Endothelial cell of umbilical vein (primary cell): Measurements from ENCODE around the gene CXCR1. TPM values are rescaled to one million over a fixed set of nuclear protein-coding genes. Genes with fewer than 3 reads are reported as not detected.

ENCODE experiments used
- BruUV-seq: library from RNA; stranded (reverse); fragments of 400-500 nt; replicated peaks from 2 replicates; lab custom pipeline; 2021; lab: Mats Ljungman, UMichigan
- CTCF ChIA-PET: fragments of 300-600, 350-600 bp; sonication (Branson Sonifier 250); formaldehyde crosslinking; loops from one replicate; lab custom pipeline; 2021; ENCODE audit warnings: antibody characterized with exemption, inconsistent platforms; lab: Charles Lee
- POLR2A ChIA-PET: fragments of 300-600, 350-600 bp; sonication (Branson Sonifier 250); formaldehyde crosslinking; loops from one replicate; lab custom pipeline; 2021; ENCODE audit warnings: antibody characterized with exemption, inconsistent platforms; lab: Charles Lee
- DNase-seq: peaks from one replicate; pipeline ENCODE4 v3.0.0-alpha.2; 2011; ENCODE audit warnings: low read depth, low spot score
- FAIRE-seq: peaks from 2 replicates; lab custom pipeline; 2011; peaks lifted over from hg19 to GRCh38; lab: Jason Lieb, UNC
- H2AFZ ChIP-seq: 2 replicates; pipeline ENCODE4 v1.6.0; 2012; ENCODE audit warnings: low read depth, low read length, control low read depth, inconsistent platforms
- H3K27ac ChIP-seq: 2 replicates; pipeline ENCODE4 v1.5.1; 2011; ENCODE audit warnings: low read depth, mild to moderate bottlenecking, control low read depth, low read length, moderate library complexity; ENCODE audit not compliant: insufficient read depth
- H3K27me3 ChIP-seq, 2 experiments: 2 replicates each; pipeline versions ENCODE4 v1.6.0 to v1.6.1; 2011; ENCODE audit warnings: low read length in 2 of 2, mixed read lengths in 1 of 2; ENCODE audit not compliant: control insufficient read depth in 2 of 2, insufficient read depth in 2 of 2
- H3K36me3 ChIP-seq, 2 experiments: 2 replicates in 1 of 2; 3 replicates in 1 of 2; pipeline ENCODE4 v1.5.1; 2011; ENCODE audit warnings: low read length in 2 of 2, mild to moderate bottlenecking in 1 of 2, moderate library complexity in 1 of 2; ENCODE audit not compliant: control insufficient read depth in 2 of 2, insufficient read depth in 2 of 2; ENCODE audit errors: extremely low read depth in 1 of 2
- H3K4me1 ChIP-seq: 3 replicates; pipeline ENCODE4 v1.5.1; 2011; ENCODE audit warnings: mild to moderate bottlenecking, low read length; ENCODE audit not compliant: control insufficient read depth, insufficient read depth; ENCODE audit errors: extremely low read depth
- H3K4me2 ChIP-seq: 2 replicates; pipeline ENCODE4 v1.6.1; 2011; ENCODE audit warnings: low read length, control low read depth, mixed read lengths; ENCODE audit not compliant: insufficient read depth
- H3K4me3 ChIP-seq, 3 experiments: fragments of 200-600 bp in 1 of 3; sonication (generic), shearing (Covaris generic) in 1 of 3; replicated peaks in 1 of 3; 2 replicates each; pipeline ENCODE4 v1.5.1; 2011 to 2016; ENCODE audit warnings: control low read depth in 3 of 3, low read length in 3 of 3, mild to moderate bottlenecking in 2 of 3, inconsistent platforms in 1 of 3, low read depth in 1 of 3, moderate library complexity in 1 of 3; ENCODE audit not compliant: insufficient read depth in 1 of 3
- H3K79me2 ChIP-seq: 2 replicates; pipeline ENCODE4 v1.6.0; 2012; ENCODE audit warnings: low read length, inconsistent platforms; ENCODE audit not compliant: control insufficient read depth, insufficient read depth
- H3K9ac ChIP-seq: replicated peaks from 2 replicates; pipeline ENCODE3; 2011; ENCODE audit warnings: low read length, control low read depth; ENCODE audit not compliant: insufficient read depth; ENCODE audit errors: extremely low read depth
- H3K9me1 ChIP-seq: replicated peaks from 3 replicates; pipeline ENCODE4 v1.6.0; 2011; ENCODE audit warnings: mild to moderate bottlenecking, low read length; ENCODE audit not compliant: control insufficient read depth, insufficient read depth; ENCODE audit errors: extremely low read depth
- H3K9me3 ChIP-seq: replicated peaks from 2 replicates; pipeline ENCODE4 v1.5.1; 2012; ENCODE audit warnings: low read length, inconsistent platforms; ENCODE audit not compliant: control insufficient read depth, insufficient read depth
- H4K20me1 ChIP-seq: replicated peaks from 2 replicates; pipeline ENCODE3; 2011; ENCODE audit warnings: mild to moderate bottlenecking, low read length; ENCODE audit not compliant: control insufficient read depth, insufficient read depth; ENCODE audit errors: extremely low read depth
- EZH2 ChIP-seq: IDR thresholded peaks from 2 replicates; pipeline ENCODE4 v1.6.1; 2012; ENCODE audit warnings: borderline replicate concordance, low read depth, mild to moderate bottlenecking, moderate library complexity, low read length, inconsistent platforms; ENCODE audit not compliant: severe bottlenecking
- FOS ChIP-seq: IDR thresholded peaks from 2 replicates; pipeline ENCODE4 v1.6.1; 2011; ENCODE audit warnings: mild to moderate bottlenecking, low read length, moderate library complexity, borderline replicate concordance; ENCODE audit not compliant: insufficient read depth
- GATA2 ChIP-seq: IDR thresholded peaks from 2 replicates; pipeline ENCODE4 v1.7.0; 2011; ENCODE audit warnings: low read depth, mild to moderate bottlenecking, moderate library complexity, mixed read lengths, low read length; ENCODE audit not compliant: insufficient read length, insufficient read depth
- JUN ChIP-seq: IDR thresholded peaks from 2 replicates; pipeline ENCODE4 v1.6.1; 2011; ENCODE audit warnings: borderline replicate concordance, low read depth; ENCODE audit not compliant: insufficient read length, insufficient read depth
- MYC ChIP-seq: IDR thresholded peaks from one replicate; pipeline ENCODE4 v1.6.1; 2011; ENCODE audit warnings: mild to moderate bottlenecking, low read depth, low read length
- POLR2A ChIP-seq: IDR thresholded peaks from 2 replicates; pipeline ENCODE4 v1.6.1; 2012; ENCODE audit warnings: low read depth, mild to moderate bottlenecking, control low read depth, low read length
- POLR2AphosphoS5 ChIP-seq: IDR thresholded peaks from 2 replicates; pipeline ENCODE4 v1.6.1; 2012; ENCODE audit warnings: low read depth, mild to moderate bottlenecking, control low read depth, low read length, moderate library complexity; ENCODE audit not compliant: insufficient read depth
- dilution Hi-C: fragments of 300-500 bp; cut with MboI; formaldehyde crosslinking; loops from one replicate; pipeline ENCODE4 v1.15.0; 2019; ENCODE audit warnings: low sequenced_read_pairs; ENCODE audit not compliant: extremely low pct_ligation_motif_present
- intact Hi-C: fragments of 100-400 bp; cut with micrococcal nuclease; formaldehyde crosslinking; loops from one replicate; pipeline ENCODE4 v1.10.0; 2022
- polyA plus RNA-seq, 4 experiments: library from polyadenylated mRNA; depleted of rRNA in 3 of 4; stranded (reverse) in 3 of 4; unstranded in 1 of 4; fragments of >200 nt; gene quantifications; 2 replicates each; pipeline versions ENCODE4 v1.2.1 to v1.2.3, GENCODE V29; 2011 to 2012; ENCODE audit warnings: missing spikeins in 1 of 4
- total RNA-seq: library from RNA; stranded (reverse); gene quantifications from 2 replicates; pipeline ENCODE4 v1.2.3, GENCODE V29; 2021
- TF ChIP-seq, protein P1 (sequence below): IDR thresholded peaks from 2 replicates; pipeline ENCODE4 v1.6.1; 2011; ENCODE audit not compliant: insufficient read depth, insufficient read length
- TF ChIP-seq, protein P2 (sequence below), 2 donors: IDR thresholded peaks; 1 replicate in 1 of 2; 2 replicates in 1 of 2; pipeline ENCODE4 v1.5.1; 2011; ENCODE audit warnings: low read length in 2 of 2, mild to moderate bottlenecking in 2 of 2, moderate library complexity in 2 of 2, control low read depth in 1 of 2, inconsistent platforms in 1 of 2, low read depth in 1 of 2; ENCODE audit not compliant: insufficient read depth in 1 of 2; ENCODE audit errors: extremely low read depth in 1 of 2

Gene CXCR1
- total and polyA plus RNA-seq, 2 donors (not counting 3 experiments of a cell fraction or from before 2014, with no cell fraction given) = not detected

DNA sequence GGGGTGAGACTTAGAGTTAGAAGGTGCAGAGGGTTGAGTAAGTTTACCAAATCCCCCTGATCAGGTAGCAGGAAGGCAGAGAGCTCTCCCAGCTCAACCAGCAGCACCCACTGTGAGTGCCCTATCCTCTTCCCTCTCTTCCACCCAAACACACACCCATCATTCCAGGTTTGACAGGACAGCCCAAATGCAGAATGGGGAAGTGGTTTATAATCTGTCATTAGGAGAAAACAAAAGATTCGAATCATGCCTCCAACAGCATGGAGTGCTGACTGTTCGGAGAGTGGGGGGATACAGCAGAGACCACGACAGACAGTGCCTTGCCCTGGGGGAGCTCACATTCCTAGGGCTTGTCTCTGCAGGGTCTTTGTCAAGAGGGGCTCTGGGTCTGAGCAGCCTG, 29.2 kb downstream of the CXCR1 start:
- Histone ChIP-seq H3K27ac (no peak overlapping the region), H2AFZ (no peak overlapping the region), H3K4me2 (no peak overlapping the region), H4K20me1 (no peaks in the 10 kb centered on the region), H3K9ac (no peak overlapping the region), H3K9me1 (no peaks in the 10 kb centered on the region), H3K4me1 (no peaks in the 10 kb centered on the region), H3K79me2 (no peaks in the 10 kb centered on the region), H3K4me3 (no peak overlapping the region), H3K36me3 (no peaks in the 10 kb centered on the region), H3K9me3 (no peaks in the 10 kb centered on the region), H3K27me3 (peaks cover 0 to 7% of the 10 kb centered on the region in 2 experiments)
- ChIA-PET POLR2A (no interaction called here), CTCF (no interaction called here)
- FAIRE-seq (no peak), DNase-seq (no peak)
- intact Hi-C loops (no loop called here), dilution Hi-C loops (no loop called here)
- BruUV-seq = no TSS peak
- TF ChIP-seq, protein P1, sequence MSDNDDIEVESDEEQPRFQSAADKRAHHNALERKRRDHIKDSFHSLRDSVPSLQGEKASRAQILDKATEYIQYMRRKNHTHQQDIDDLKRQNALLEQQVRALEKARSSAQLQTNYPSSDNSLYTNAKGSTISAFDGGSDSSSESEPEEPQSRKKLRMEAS = no peak
- TF ChIP-seq, protein P2, sequence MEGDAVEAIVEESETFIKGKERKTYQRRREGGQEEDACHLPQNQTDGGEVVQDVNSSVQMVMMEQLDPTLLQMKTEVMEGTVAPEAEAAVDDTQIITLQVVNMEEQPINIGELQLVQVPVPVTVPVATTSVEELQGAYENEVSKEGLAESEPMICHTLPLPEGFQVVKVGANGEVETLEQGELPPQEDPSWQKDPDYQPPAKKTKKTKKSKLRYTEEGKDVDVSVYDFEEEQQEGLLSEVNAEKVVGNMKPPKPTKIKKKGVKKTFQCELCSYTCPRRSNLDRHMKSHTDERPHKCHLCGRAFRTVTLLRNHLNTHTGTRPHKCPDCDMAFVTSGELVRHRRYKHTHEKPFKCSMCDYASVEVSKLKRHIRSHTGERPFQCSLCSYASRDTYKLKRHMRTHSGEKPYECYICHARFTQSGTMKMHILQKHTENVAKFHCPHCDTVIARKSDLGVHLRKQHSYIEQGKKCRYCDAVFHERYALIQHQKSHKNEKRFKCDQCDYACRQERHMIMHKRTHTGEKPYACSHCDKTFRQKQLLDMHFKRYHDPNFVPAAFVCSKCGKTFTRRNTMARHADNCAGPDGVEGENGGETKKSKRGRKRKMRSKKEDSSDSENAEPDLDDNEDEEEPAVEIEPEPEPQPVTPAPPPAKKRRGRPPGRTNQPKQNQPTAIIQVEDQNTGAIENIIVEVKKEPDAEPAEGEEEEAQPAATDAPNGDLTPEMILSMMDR (IDR thresholded peaks at IDR 0.05; ENCODE audit: extremely low read depth in 1 of 2, insufficient read depth in 1 of 2, low read depth in 1 of 2, low read length in 2 of 2) = no peak
- TF ChIP-seq POLR2A (no peak), MYC (no peak)

DNA sequence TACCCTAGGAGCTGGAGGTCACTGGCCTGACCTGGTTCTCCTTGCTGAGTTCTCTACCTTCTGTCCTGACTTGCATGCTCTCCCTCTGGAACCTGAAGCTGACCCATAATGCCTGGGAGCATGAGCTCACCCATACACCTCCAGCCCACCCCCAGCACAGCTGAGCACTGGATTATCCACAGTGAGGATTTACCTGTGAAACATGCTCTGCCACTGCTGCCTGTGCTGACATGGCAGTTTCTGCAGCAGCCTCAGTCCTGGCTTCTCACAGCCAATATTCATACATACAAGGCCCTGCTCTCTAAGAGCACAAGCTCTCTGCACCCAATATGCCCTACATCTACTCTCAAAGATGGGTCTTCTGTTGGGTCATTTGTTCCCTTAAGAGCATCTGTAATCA, 35.9 kb downstream of the CXCR1 start:
- DNase-seq = no peak
- H3K9me3 ChIP-seq = no peaks in the 10 kb centered on the region
- H3K36me3 ChIP-seq = no peaks in the 10 kb centered on the region
- no peak overlapping the region for H3K4me2 ChIP-seq
- intact Hi-C loops (no loop called here), dilution Hi-C loops (no loop called here)
- H3K79me2 ChIP-seq = no peaks in the 10 kb centered on the region
- no peak overlapping the region for H3K9ac ChIP-seq
- TF ChIP-seq, protein P2 (IDR thresholded peaks at IDR 0.05; ENCODE audit: extremely low read depth in 1 of 2, insufficient read depth in 1 of 2, low read depth in 1 of 2, low read length in 2 of 2) = no peak
- TF ChIP-seq JUN (no peak), POLR2A (no peak), EZH2 (no peak), MYC (no peak), FOS (no peak), POLR2AphosphoS5 (no peak), GATA2 (no peak)
- TF ChIP-seq, protein P1 = no peak
- peaks cover 2 to 3% of the 10 kb centered on the region in 2 experiments for H3K27me3 ChIP-seq
- no peak overlapping the region for H2AFZ ChIP-seq
- ChIA-PET CTCF (no interaction called here), POLR2A (no interaction called here)
- no peaks in the 10 kb centered on the region for H4K20me1 ChIP-seq
- no peaks in the 10 kb centered on the region for H3K4me1 ChIP-seq
- H3K27ac ChIP-seq = no peak overlapping the region
- no peak for FAIRE-seq
- no peaks in the 10 kb centered on the region for H3K9me1 ChIP-seq
- no peak overlapping the region for H3K4me3 ChIP-seq
- no TSS peak for BruUV-seq
